ENCODE data around the gene GALNT1. TPM values are rescaled to one million over a fixed set of nuclear protein-coding genes. Genes with fewer than 3 reads are reported as not detected.

Gene GALNT1
- total RNA-seq, 1 donor from 2014 or later = 29.2 TPM

DNA sequence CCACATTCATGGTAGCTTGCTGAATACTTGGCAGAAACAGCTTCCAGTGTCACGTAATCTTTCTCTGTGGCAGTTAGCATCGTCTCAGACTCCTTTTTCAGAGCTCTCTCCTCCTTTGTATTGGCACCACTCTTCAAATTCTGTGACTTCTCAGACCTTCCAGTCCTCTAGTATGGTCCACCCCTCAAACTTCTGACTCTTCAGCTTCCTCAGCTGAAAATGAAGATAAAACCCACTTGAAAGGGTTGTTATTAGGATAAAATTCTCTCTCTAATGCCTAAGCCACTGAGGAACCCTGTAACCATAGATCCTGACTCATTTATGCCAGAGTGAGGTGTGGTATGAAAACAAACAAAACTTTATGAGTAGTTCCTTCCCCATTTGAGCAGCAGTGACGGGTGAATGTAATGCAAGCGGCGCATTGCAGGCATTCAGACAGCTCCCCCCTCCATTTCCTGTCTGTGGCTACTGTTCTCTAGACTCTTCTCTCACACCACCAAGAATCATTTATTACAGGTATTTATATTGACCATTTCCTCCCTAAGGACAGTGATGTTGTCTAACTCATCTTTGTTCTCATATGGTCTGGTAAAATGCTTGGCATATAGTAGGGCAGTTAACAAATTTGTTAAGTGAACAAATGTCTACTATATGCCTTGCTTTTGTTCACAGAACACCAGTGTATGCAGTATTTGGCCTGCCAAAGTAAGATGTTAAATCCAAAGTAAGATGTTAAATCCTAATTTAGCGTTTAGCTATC, 35.3 kb downstream of the GALNT1 start:
- H3K27me3 ChIP-seq = no peaks in the 10 kb centered on the region
- no peaks in the 10 kb centered on the region for H3K9me3 ChIP-seq
- no peak for DNase-seq (ENCODE audit: extremely low spot score in 2 of 2)
- H3K36me3 ChIP-seq = no peaks in the 10 kb centered on the region
- peaks cover 57% of the 10 kb centered on the region for H3K4me1 ChIP-seq
- TF ChIP-seq, protein P1, sequence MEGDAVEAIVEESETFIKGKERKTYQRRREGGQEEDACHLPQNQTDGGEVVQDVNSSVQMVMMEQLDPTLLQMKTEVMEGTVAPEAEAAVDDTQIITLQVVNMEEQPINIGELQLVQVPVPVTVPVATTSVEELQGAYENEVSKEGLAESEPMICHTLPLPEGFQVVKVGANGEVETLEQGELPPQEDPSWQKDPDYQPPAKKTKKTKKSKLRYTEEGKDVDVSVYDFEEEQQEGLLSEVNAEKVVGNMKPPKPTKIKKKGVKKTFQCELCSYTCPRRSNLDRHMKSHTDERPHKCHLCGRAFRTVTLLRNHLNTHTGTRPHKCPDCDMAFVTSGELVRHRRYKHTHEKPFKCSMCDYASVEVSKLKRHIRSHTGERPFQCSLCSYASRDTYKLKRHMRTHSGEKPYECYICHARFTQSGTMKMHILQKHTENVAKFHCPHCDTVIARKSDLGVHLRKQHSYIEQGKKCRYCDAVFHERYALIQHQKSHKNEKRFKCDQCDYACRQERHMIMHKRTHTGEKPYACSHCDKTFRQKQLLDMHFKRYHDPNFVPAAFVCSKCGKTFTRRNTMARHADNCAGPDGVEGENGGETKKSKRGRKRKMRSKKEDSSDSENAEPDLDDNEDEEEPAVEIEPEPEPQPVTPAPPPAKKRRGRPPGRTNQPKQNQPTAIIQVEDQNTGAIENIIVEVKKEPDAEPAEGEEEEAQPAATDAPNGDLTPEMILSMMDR (IDR thresholded peaks at IDR 0.05) = no peak
- TF ChIP-seq POLR2AphosphoS5 (IDR thresholded peaks at IDR 0.05; ENCODE audit: insufficient read depth in 1 of 2, low read depth in 1 of 2) = peak in 1 of 2 donors; percentile 67
- no peak overlapping the region for H3K4me3 ChIP-seq
- intact Hi-C loops (cut with DNase I) = no loop called here
- no peak overlapping the region for H3K27ac ChIP-seq

DNA sequence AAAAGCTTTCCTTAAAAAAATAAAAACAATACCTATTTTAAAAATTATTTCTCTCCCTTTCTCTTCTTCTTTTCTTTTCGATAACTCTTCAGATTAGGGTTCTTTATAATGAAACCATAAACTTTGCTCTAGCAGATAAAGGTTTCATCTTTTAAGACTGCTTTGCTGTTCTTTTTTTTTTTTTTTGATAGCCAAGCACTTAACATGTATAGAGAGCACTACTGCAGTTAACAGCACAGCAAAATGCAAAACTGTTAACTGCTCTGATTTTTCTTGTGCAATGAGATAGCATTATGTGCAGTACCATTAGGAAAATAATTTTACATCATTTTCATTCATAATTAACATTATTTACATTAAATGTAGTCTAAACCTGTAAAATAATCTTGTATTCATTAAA, 36.3 kb downstream of the GALNT1 start:
- intact Hi-C loops (cut with DNase I) = no loop called here
- no peak overlapping the region for H3K4me3 ChIP-seq
- DNase-seq (ENCODE audit: extremely low spot score in 2 of 2) = no peak
- no peaks in the 10 kb centered on the region for H3K9me3 ChIP-seq
- H3K4me1 ChIP-seq = peaks cover 58% of the 10 kb centered on the region
- TF ChIP-seq, protein P1 (IDR thresholded peaks at IDR 0.05) = no peak
- TF ChIP-seq POLR2AphosphoS5 (IDR thresholded peaks at IDR 0.05; ENCODE audit: insufficient read depth in 1 of 2, low read depth in 1 of 2) (no peak), POLR2A (IDR thresholded peaks at IDR 0.05) (no peak)
- H3K27me3 ChIP-seq = no peaks in the 10 kb centered on the region
- H3K36me3 ChIP-seq = no peaks in the 10 kb centered on the region
- no peak overlapping the region for H3K27ac ChIP-seq

DNA sequence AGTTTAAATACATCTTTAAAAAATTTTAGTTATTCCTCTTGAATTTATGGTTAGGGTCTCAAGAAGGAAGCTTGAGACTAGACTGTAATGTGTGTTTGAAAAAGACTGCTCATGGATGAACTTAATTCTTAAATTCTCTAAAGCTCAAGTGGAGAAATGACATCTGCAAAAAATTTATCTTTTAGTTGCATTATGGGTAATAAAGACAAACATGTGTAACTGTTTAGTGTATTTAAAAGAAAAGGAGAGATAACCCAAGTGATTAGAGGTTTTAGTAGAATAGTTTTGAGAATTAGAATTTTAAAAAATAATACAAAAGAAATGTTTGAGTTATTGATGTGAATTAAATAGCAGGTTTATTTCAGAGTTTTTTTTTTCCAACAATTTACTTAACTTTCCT, 36.7 kb downstream of the GALNT1 start:
- intact Hi-C loops (cut with DNase I) = no loop called here

DNA sequence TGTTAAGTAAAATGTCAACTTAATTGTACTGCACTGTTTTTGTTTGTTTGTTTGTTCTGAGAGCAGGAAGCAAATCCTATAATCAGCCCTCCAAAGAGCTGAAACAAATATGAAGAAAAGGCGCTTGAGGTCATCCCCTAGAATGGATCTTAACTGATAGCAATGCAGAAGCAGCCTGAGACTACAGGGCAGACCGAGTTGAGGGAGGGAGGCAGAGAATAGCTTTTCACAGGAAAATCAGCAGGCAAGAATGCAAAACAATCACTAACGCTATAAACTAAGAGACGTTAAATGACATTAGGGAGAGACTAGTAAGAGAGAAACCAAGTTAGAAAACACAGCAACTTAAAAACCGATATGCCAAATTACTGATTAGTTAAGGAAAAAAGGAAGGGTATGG, 37.2 kb downstream of the GALNT1 start:
- H3K36me3 ChIP-seq = no peaks in the 10 kb centered on the region
- H3K27ac ChIP-seq = no peak overlapping the region
- H3K9me3 ChIP-seq = no peaks in the 10 kb centered on the region
- intact Hi-C loops (cut with DNase I) = no loop called here
- H3K27me3 ChIP-seq = no peaks in the 10 kb centered on the region
- no peak overlapping the region for H3K4me3 ChIP-seq
- H3K4me1 ChIP-seq = peaks cover 58% of the 10 kb centered on the region
- DNase-seq (ENCODE audit: extremely low spot score in 2 of 2) = no peak
- TF ChIP-seq POLR2A (IDR thresholded peaks at IDR 0.05) (no peak), POLR2AphosphoS5 (IDR thresholded peaks at IDR 0.05; ENCODE audit: insufficient read depth in 1 of 2, low read depth in 1 of 2) (no peak)
- TF ChIP-seq, protein P1 (IDR thresholded peaks at IDR 0.05) = no peak

More for the DNA sequence above, 36.7 kb downstream of the GALNT1 start:
- Histone ChIP-seq H3K27ac (no peak overlapping the region), H3K9me3 (no peaks in the 10 kb centered on the region), H3K27me3 (no peaks in the 10 kb centered on the region), H3K36me3 (no peaks in the 10 kb centered on the region), H3K4me3 (no peak overlapping the region), H3K4me1 (peaks cover 58% of the 10 kb centered on the region)
- no peak for DNase-seq (ENCODE audit: extremely low spot score in 2 of 2)
- no peak for TF ChIP-seq POLR2AphosphoS5 (IDR thresholded peaks at IDR 0.05; ENCODE audit: insufficient read depth in 1 of 2, low read depth in 1 of 2)
- TF ChIP-seq POLR2A (IDR thresholded peaks at IDR 0.05) = no peak
- TF ChIP-seq, protein P1 (IDR thresholded peaks at IDR 0.05) = no peak

DNA sequence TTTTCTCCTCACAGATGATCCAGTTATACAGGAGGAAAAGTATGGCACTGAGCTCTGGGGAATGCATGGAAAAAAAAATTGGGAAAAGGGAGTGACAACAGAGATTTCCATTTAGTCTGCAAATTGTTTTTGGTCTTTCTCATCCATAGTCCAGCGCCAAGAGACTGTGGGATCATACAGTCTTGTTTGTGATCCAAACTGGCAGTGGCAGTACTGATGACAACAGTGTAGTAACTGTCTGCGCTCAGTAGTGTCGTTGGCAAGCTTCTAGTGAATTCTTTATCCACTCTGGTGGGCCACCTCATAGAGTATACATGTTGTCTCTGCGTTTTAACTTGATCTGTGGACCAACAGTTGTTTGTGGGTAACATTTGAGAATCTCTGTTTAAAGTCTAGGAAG, 37.9 kb downstream of the GALNT1 start:
- TF ChIP-seq, protein P1 (IDR thresholded peaks at IDR 0.05) = no peak
- TF ChIP-seq POLR2AphosphoS5 (IDR thresholded peaks at IDR 0.05; ENCODE audit: insufficient read depth in 1 of 2, low read depth in 1 of 2) (no peak), POLR2A (IDR thresholded peaks at IDR 0.05) (no peak)
- DNase-seq (ENCODE audit: extremely low spot score in 2 of 2) = no peak

More for the DNA sequence above, 37.9 kb downstream of the GALNT1 start:
- no peaks in the 10 kb centered on the region for H3K27me3 ChIP-seq
- intact Hi-C loops (cut with DNase I) = no loop called here
- H3K9me3 ChIP-seq = no peaks in the 10 kb centered on the region
- no peaks in the 10 kb centered on the region for H3K36me3 ChIP-seq
- peaks cover 58% of the 10 kb centered on the region for H3K4me1 ChIP-seq
- no peak overlapping the region for H3K27ac ChIP-seq
- H3K4me3 ChIP-seq = no peak overlapping the region

Measured in vagina (tissue), 2 donors.